Type B pancreatic cell (in vitro differentiated cells): Measurements from ENCODE around the gene CCDC81. TPM values are rescaled to one million over a fixed set of nuclear protein-coding genes. Genes with fewer than 3 reads are reported as not detected.

Experiments used
- DNase-seq: peaks from one replicate; pipeline ENCODE4 v3.0.0; 2021; ENCODE audit warnings: mixed read lengths; ENCODE audit not compliant: unreplicated experiment; ENCODE audit errors: extremely low spot score
- H3K27ac Mint-ChIP-seq: 2 replicates; pipeline ENCODE4 v1.8.0; 2021; ENCODE audit warnings: mild to moderate bottlenecking, mixed read lengths
- H3K27me3 Mint-ChIP-seq: 2 replicates; pipeline ENCODE4 v1.8.0; 2021; ENCODE audit warnings: mixed read lengths
- H3K36me3 Mint-ChIP-seq: 2 replicates; pipeline ENCODE4 v1.8.0; 2021; ENCODE audit warnings: mixed read lengths
- H3K4me1 Mint-ChIP-seq: one replicate; pipeline ENCODE4 v1.8.0; 2021; ENCODE audit warnings: mixed read lengths; ENCODE audit not compliant: unreplicated experiment
- H3K4me3 Mint-ChIP-seq: 2 replicates; pipeline ENCODE4 v1.8.0; 2021; ENCODE audit warnings: mild to moderate bottlenecking, mixed read lengths
- H3K9me3 Mint-ChIP-seq: 2 replicates; pipeline ENCODE4 v1.8.0; 2021; ENCODE audit warnings: mixed read lengths
- CTCF ChIP-seq: fragments of 200-600 bp; sonication (generic); conservative IDR thresholded peaks from 2 replicates; pipeline ENCODE4 v1.5.0; 2021; ENCODE audit warnings: antibody characterized with exemption, mild to moderate bottlenecking
- total RNA-seq: library from RNA; stranded (reverse); gene quantifications from 2 replicates; pipeline ENCODE4 v1.2.1, GENCODE V29; 2021; ENCODE audit warnings: low replicate concordance

Gene CCDC81
- total RNA-seq, 1 donor from 2014 or later, result 3.2 TPM

GRCh38 chr11:86461892-86462291 lies 87.2 kb downstream of the CCDC81 start:
- no peak overlapping the region for H3K4me3 Mint-ChIP-seq
- H3K4me1 Mint-ChIP-seq, result no peaks in the 10 kb centered on the region
- H3K9me3 Mint-ChIP-seq, result no peaks in the 10 kb centered on the region
- H3K27ac Mint-ChIP-seq, result no peak overlapping the region
- H3K27me3 Mint-ChIP-seq, result peaks cover 5% of the 10 kb centered on the region
- no peak for DNase-seq
- peaks cover 3% of the 10 kb centered on the region for H3K36me3 Mint-ChIP-seq
- no peak for TF ChIP-seq CTCF

- Mint-ChIP-seq H3K9me3 (no peaks in the 10 kb centered on the region), H3K4me3 (no peak overlapping the region), H3K27ac (no peak overlapping the region), H3K36me3 (peaks cover 3% of the 10 kb centered on the region), H3K27me3 (peaks cover 3% of the 10 kb centered on the region), H3K4me1 (no peaks in the 10 kb centered on the region)
- DNase-seq, result no peak
- no peak for TF ChIP-seq CTCF
Observed at GRCh38 chr11:86463120-86463519, 88.4 kb downstream of the CCDC81 start.

DNA sequence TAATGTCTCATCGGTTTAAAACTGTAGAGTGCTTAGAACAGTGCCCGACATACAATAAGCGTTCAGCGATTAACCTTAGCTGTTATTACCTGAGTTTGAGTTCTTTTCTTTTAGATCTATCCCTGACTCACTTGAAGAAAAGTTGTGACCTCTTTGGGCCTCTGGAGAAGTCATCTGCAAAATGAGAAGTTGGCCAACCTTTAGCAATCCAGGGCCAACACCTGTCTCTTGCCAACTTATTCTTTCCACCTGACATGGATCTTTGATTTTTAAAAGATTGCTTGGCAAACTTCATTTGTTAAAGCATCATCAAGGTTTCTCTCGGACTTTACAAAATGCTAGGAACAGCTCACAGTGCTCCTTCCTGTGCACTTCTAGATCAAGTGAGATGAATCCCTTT lies 89.3 kb downstream of the CCDC81 start:
- Mint-ChIP-seq H3K27me3 (peaks cover 3% of the 10 kb centered on the region), H3K9me3 (no peaks in the 10 kb centered on the region)

GRCh38 chr11:86464509-86465221 lies 90.0 kb downstream of the CCDC81 start:
- H3K9me3 Mint-ChIP-seq, result no peaks in the 10 kb centered on the region
- no peaks in the 10 kb centered on the region for H3K4me1 Mint-ChIP-seq
- H3K36me3 Mint-ChIP-seq, result peaks cover 3% of the 10 kb centered on the region
- no peak for DNase-seq
- no peak for TF ChIP-seq CTCF
- H3K27ac Mint-ChIP-seq, result no peak overlapping the region
- H3K4me3 Mint-ChIP-seq, result no peak overlapping the region
- H3K27me3 Mint-ChIP-seq, result peaks cover 3% of the 10 kb centered on the region

More for the DNA sequence above, 89.3 kb downstream of the CCDC81 start:
- H3K4me3 Mint-ChIP-seq, result no peak overlapping the region
- peaks cover 3% of the 10 kb centered on the region for H3K36me3 Mint-ChIP-seq
- TF ChIP-seq CTCF, result no peak
- no peak for DNase-seq
- no peaks in the 10 kb centered on the region for H3K4me1 Mint-ChIP-seq
- no peak overlapping the region for H3K27ac Mint-ChIP-seq

DNA sequence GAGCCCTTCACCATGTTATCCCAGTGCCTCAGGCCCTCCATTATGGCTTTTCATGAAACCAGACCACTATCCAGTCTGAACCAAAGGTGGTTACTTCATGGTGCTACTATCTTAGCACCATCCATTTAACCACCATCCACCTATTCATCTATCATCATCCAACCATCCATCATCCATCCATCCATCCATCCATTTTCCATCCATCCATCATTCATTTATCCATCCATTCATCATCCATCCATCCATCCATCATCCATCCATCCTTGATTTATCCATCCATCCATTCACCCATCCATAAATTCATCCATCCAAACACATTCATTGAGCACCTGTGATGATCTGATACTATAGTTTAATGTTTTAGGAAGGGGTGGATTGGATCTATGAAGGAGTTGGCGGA lies 93.5 kb downstream of the CCDC81 start:
- Mint-ChIP-seq H3K27ac (no peak overlapping the region), H3K4me3 (no peak overlapping the region), H3K4me1 (no peaks in the 10 kb centered on the region), H3K36me3 (peaks cover 10% of the 10 kb centered on the region), H3K9me3 (no peaks in the 10 kb centered on the region), H3K27me3 (no peaks in the 10 kb centered on the region)
- no peak for DNase-seq
- no peak for TF ChIP-seq CTCF
